Hepatocyte (in vitro differentiated cells): ENCODE data around the gene CENPU.

Experiments used
- CTCF ChIP-seq: fragments of 200-600 bp; sonication (generic); IDR thresholded peaks from 2 replicates; pipeline ENCODE4 v1.5.1; 2016; ENCODE audit warnings: antibody characterized with exemption, mild to moderate bottlenecking; ENCODE audit not compliant: poor library complexity
- EZH2phosphoT487 ChIP-seq: fragments of 200-600 bp; sonication (generic); IDR thresholded peaks from one replicate; pipeline ENCODE4 v1.6.1; 2018; ENCODE audit warnings: antibody characterized with exemption, mild to moderate bottlenecking, low read depth, moderate library complexity; ENCODE audit not compliant: unreplicated experiment, severe bottlenecking

- TF ChIP-seq CTCF (no peak), EZH2phosphoT487 (no peak)
Observed at GRCh38 chr4:184706453-184706852, 27.4 kb downstream of the CENPU start.
